MCF 10A (cell line): ENCODE data around the gene ZFAND3. TPM values are rescaled to one million over a fixed set of nuclear protein-coding genes. Genes with fewer than 3 reads are reported as not detected.

Experiments used
- BruUV-seq: library from RNA; stranded (reverse); fragments of 400-500 nt; replicated peaks from 2 replicates; lab custom pipeline; 2021; lab: Mats Ljungman, UMichigan
- CTCF ChIA-PET: fragments of 300-600 bp; sonication (Branson Sonifier 250); formaldehyde crosslinking; extraction: SDS; loops from one replicate; lab custom pipeline; 2021; ENCODE audit warnings: antibody characterized with exemption, inconsistent platforms; lab: Yijun Ruan, JAX
- POLR2A ChIA-PET: fragments of 300-600, 350-650 bp; sonication (Branson Sonifier 250); formaldehyde crosslinking; extraction: SDS; loops from one replicate; lab custom pipeline; 2020; ENCODE audit warnings: antibody characterized with exemption, inconsistent platforms; lab: Yijun Ruan, JAX
- DNase-seq: peaks from one replicate; pipeline ENCODE4 v3.0.0-alpha.2; 2018; ENCODE audit not compliant: unreplicated experiment
- H3K27ac Mint-ChIP-seq: one replicate; pipeline ENCODE4 v1.8.0; 2022; ENCODE audit warnings: mild to moderate bottlenecking, low read depth, mixed read lengths; ENCODE audit not compliant: unreplicated experiment
- H3K27me3 Mint-ChIP-seq: one replicate; pipeline ENCODE4 v1.8.0; 2022; ENCODE audit warnings: mixed read lengths; ENCODE audit not compliant: insufficient read depth, unreplicated experiment
- H3K36me3 Mint-ChIP-seq: one replicate; pipeline ENCODE4 v1.8.0; 2022; ENCODE audit warnings: mild to moderate bottlenecking, moderate library complexity, mixed read lengths; ENCODE audit not compliant: insufficient read depth, unreplicated experiment
- H3K4me1 Mint-ChIP-seq: one replicate; pipeline ENCODE4 v1.8.0; 2022; ENCODE audit warnings: mixed read lengths; ENCODE audit not compliant: insufficient read depth, unreplicated experiment
- H3K4me3 Mint-ChIP-seq: one replicate; pipeline ENCODE4 v1.8.0; 2022; ENCODE audit warnings: mild to moderate bottlenecking, moderate library complexity, mixed read lengths; ENCODE audit not compliant: unreplicated experiment
- H3K9me3 Mint-ChIP-seq: one replicate; pipeline ENCODE4 v1.8.0; 2022; ENCODE audit warnings: mixed read lengths; ENCODE audit not compliant: unreplicated experiment
- intact Hi-C: fragments of 100-400 bp; cut with micrococcal nuclease; formaldehyde crosslinking; loops from 2 replicates; pipeline ENCODE4 v1.14.1; 2022
- total RNA-seq: library from RNA; stranded (reverse); gene quantifications from 2 replicates; pipeline ENCODE4 v1.2.3, GENCODE V29; 2022
- TF ChIP-seq, protein P1 (sequence below): fragments of 200-600 bp; IDR thresholded peaks from one replicate; pipeline ENCODE4 v1.8.0; 2022; ENCODE audit warnings: antibody characterized with exemption, mild to moderate bottlenecking; ENCODE audit not compliant: unreplicated experiment

The ZFAND3 gene
- total RNA-seq, 1 experiment from 2014 or later: 100 TPM

DNA sequence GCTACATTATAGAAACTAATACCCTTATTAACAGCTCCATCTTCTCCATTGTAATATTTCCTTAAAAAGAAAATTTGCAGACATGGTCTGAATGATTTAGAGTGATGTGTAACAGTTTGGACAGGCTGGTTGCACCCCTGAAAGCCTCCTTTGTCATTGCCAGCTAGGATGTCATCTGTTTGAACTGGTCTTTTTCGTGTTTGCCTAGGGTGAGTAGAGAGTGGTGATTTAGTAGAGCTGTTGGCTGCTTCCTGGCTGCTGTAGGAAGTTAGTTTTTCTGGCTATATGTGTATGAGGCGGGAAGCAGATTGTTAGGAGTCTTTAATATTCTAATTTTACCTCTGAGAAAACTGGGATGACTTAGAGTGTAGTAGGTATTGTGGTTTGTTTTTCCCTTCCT is 101.1 kb downstream of the ZFAND3 start:
- no peak overlapping the region for H3K27ac Mint-ChIP-seq

DNA sequence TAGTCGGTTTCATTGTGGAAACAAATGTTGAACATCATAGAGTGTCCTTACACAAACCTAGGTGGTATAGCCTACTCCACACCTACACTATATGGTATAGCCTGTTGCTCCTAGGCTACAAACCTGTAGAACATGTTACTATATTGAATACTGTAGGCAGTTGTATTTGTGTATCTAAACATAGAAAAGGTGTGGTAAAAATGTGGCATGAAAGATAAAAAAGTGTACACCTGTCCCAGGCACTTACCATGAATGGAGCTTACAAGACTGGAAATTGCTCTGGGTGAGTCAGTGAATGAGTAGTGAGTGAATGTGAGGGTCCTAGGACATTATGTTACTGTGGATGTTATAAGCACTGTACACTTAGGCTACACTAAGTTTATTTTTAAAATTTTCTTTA is 103.0 kb downstream of the ZFAND3 start:
- POLR2A ChIA-PET: no interaction called here
- Mint-ChIP-seq H3K36me3 (peaks cover 6% of the 10 kb centered on the region), H3K9me3 (no peaks in the 10 kb centered on the region), H3K4me3 (no peak overlapping the region), H3K27ac (no peak overlapping the region), H3K27me3 (no peaks in the 10 kb centered on the region), H3K4me1 (peaks cover 16% of the 10 kb centered on the region)
- intact Hi-C loops: no loop called here
- TF ChIP-seq, protein P1, sequence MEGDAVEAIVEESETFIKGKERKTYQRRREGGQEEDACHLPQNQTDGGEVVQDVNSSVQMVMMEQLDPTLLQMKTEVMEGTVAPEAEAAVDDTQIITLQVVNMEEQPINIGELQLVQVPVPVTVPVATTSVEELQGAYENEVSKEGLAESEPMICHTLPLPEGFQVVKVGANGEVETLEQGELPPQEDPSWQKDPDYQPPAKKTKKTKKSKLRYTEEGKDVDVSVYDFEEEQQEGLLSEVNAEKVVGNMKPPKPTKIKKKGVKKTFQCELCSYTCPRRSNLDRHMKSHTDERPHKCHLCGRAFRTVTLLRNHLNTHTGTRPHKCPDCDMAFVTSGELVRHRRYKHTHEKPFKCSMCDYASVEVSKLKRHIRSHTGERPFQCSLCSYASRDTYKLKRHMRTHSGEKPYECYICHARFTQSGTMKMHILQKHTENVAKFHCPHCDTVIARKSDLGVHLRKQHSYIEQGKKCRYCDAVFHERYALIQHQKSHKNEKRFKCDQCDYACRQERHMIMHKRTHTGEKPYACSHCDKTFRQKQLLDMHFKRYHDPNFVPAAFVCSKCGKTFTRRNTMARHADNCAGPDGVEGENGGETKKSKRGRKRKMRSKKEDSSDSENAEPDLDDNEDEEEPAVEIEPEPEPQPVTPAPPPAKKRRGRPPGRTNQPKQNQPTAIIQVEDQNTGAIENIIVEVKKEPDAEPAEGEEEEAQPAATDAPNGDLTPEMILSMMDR: no peak
- no TSS peak for BruUV-seq
- CTCF ChIA-PET: interaction anchor here (0.6 kb wide), 1 partner anchor 79 kb away, joined by 3 read pairs; no protein-coding TSS in a partner anchor
- DNase-seq: no peak

More for the DNA sequence above, 101.1 kb downstream of the ZFAND3 start:
- TF ChIP-seq, protein P1: no peak
- intact Hi-C loops: no loop called here
- DNase-seq: no peak
- POLR2A ChIA-PET: no interaction called here
- no peaks in the 10 kb centered on the region for H3K27me3 Mint-ChIP-seq
- H3K4me3 Mint-ChIP-seq: no peak overlapping the region
- H3K9me3 Mint-ChIP-seq: no peaks in the 10 kb centered on the region
- CTCF ChIA-PET: no interaction called here
- peaks cover 14% of the 10 kb centered on the region for H3K36me3 Mint-ChIP-seq
- peaks cover 18% of the 10 kb centered on the region for H3K4me1 Mint-ChIP-seq
- BruUV-seq: no TSS peak

DNA sequence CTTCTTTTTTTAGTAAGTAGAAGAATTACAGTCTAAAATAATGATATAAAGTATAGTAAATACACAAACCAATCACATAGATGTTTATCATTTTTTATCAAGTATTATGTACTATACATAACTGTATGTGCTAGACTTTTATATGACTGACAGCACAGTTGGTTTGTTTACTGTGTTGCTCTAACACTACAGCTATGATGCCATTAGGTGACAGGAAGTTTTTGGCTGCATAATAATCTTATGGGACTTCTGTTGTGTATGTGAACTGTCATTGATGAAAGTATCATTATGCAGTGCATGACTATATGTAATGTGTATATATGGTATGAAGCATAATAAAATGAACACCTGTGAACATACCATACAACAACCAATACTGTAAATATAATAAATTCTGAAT is 104.0 kb downstream of the ZFAND3 start:
- Mint-ChIP-seq H3K4me1 (peaks cover 12% of the 10 kb centered on the region), H3K9me3 (no peaks in the 10 kb centered on the region), H3K27ac (no peak overlapping the region), H3K4me3 (no peak overlapping the region), H3K27me3 (no peaks in the 10 kb centered on the region), H3K36me3 (peaks cover 6% of the 10 kb centered on the region)
- intact Hi-C loops: no loop called here
- ChIA-PET POLR2A (interaction anchor here (0.6 kb wide), 1 partner anchor 19 kb away, joined by 3 read pairs; no protein-coding TSS in a partner anchor), CTCF (interaction anchor here (0.6 to 1.2 kb wide), 3 partner anchors 9 to 97 kb away, joined by 3 to 4 read pairs (median 3); no protein-coding TSS in a partner anchor)
- DNase-seq: no peak
- BruUV-seq: no TSS peak
- TF ChIP-seq, protein P1: no peak

DNA sequence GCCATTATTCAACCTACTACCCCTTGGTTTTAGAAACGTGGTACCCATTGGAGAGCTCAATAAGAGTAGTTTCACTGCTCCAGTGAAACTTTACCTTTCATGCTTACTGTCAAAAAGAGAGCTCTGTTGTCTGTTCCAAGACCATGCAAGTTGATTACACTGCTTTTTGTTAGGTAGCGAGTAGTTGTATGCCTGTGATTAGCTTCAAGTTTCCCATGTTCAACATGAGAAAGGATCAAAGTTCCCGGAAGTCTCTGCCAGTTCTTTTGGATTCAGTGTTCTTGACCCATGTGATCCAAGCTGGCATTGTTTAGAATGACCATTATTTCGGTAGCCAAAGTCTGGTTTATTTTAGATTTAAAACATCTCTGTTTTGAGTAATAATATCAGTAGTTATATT is 107.1 kb downstream of the ZFAND3 start:
- ChIA-PET POLR2A (interaction anchor here (1.5 kb wide), 1 partner anchor 15 kb away, joined by 4 read pairs; no protein-coding TSS in a partner anchor), CTCF (interaction anchor here (0.6 to 0.8 kb wide), 2 partner anchors 15 to 55 kb away, joined by 3 to 4 read pairs; no protein-coding TSS in a partner anchor)
- TF ChIP-seq, protein P1: no peak
- BruUV-seq: no TSS peak
- Mint-ChIP-seq H3K9me3 (no peaks in the 10 kb centered on the region), H3K27me3 (no peaks in the 10 kb centered on the region), H3K36me3 (peaks cover 6% of the 10 kb centered on the region), H3K4me3 (no peak overlapping the region), H3K27ac (no peak overlapping the region), H3K4me1 (peaks cover 6% of the 10 kb centered on the region)
- intact Hi-C loops: no loop called here
- DNase-seq: no peak
